Natural killer cell (primary cell): ENCODE data around the gene CCND2. TPM values are rescaled to one million over a fixed set of nuclear protein-coding genes. Genes with fewer than 3 reads are reported as not detected.

ENCODE experiments used
- ATAC-seq, 3 donors: fragments of 150-1000 bp in 2 of 3; fragments of 200-7000 bp in 1 of 3; cut with Tn5 transposase; 1 replicate in 1 of 3; 2 replicates in 2 of 3; pipeline ENCODE4 v1.10.0; 2021; ENCODE audit warnings: mild to moderate bottlenecking in 2 of 3, moderate library complexity in 2 of 3
- DNase-seq, 2 donors: peaks; one replicate each; pipeline versions ENCODE4 v3.0.0 to v3.0.0-alpha.2; 2013 to 2021; ENCODE audit warnings: mixed read lengths in 1 of 2
- H3K27ac ChIP-seq: one replicate; pipeline ENCODE4 v1.5.1; 2013; ENCODE audit warnings: mild to moderate bottlenecking, low read length
- H3K27me3 ChIP-seq: one replicate; pipeline ENCODE4 v1.6.1; 2013; ENCODE audit warnings: low read length; ENCODE audit not compliant: control insufficient read depth, insufficient read depth
- H3K36me3 ChIP-seq: one replicate; pipeline ENCODE4 v1.6.1; 2013; ENCODE audit warnings: low read length; ENCODE audit not compliant: control insufficient read depth, insufficient read depth
- H3K4me1 ChIP-seq: one replicate; pipeline ENCODE4 v1.6.1; 2013; ENCODE audit warnings: low read length; ENCODE audit not compliant: control insufficient read depth, insufficient read depth
- H3K4me3 ChIP-seq: one replicate; pipeline ENCODE4 v1.5.1; 2013; ENCODE audit warnings: low read length
- H3K9me3 ChIP-seq: one replicate; pipeline ENCODE4 v1.6.1; 2013; ENCODE audit warnings: low read length; ENCODE audit not compliant: control insufficient read depth, insufficient read depth
- H3K27ac Mint-ChIP-seq, 2 donors: one replicate each; pipeline ENCODE4 v1.8.0; 2022; ENCODE audit warnings: mild to moderate bottlenecking in 2 of 2, mixed read lengths in 2 of 2, moderate library complexity in 1 of 2
- H3K27me3 Mint-ChIP-seq, 2 donors: one replicate each; pipeline ENCODE4 v1.8.0; 2022; ENCODE audit warnings: low read depth in 2 of 2, mixed read lengths in 2 of 2
- H3K36me3 Mint-ChIP-seq: one replicate; pipeline ENCODE4 v1.8.0; 2022; ENCODE audit warnings: mixed read lengths
- H3K4me1 Mint-ChIP-seq, 2 donors: one replicate each; pipeline ENCODE4 v1.8.0; 2022; ENCODE audit warnings: mixed read lengths in 2 of 2
- H3K4me3 Mint-ChIP-seq: one replicate; pipeline ENCODE4 v1.8.0; 2022; ENCODE audit warnings: mild to moderate bottlenecking, moderate library complexity, mixed read lengths
- H3K9me3 Mint-ChIP-seq, 2 donors: one replicate each; pipeline ENCODE4 v1.8.0; 2022; ENCODE audit warnings: mixed read lengths in 2 of 2
- WGBS: methylation state at CpG from one replicate; pipeline ENCODE4 v1.1.7; 2013; ENCODE audit warnings: missing lambda C conversion rate; ENCODE audit not compliant: insufficient coverage; 5-methylcytosine and 5-hydroxymethylcytosine counted together
- intact Hi-C: fragments of 100-400 bp; cut with micrococcal nuclease; formaldehyde crosslinking; loops from one replicate; pipeline ENCODE4 v1.14.2; 2022
- total RNA-seq, 4 donors: library from RNA; stranded (reverse); fragments of 120-200 nt in 1 of 4; gene quantifications; one replicate each; pipeline versions ENCODE4 v1.2.3 to v1.2.4, GENCODE V29; 2013 to 2022
- TF ChIP-seq, protein P1 (sequence below): fragments of 200-600 bp; IDR thresholded peaks from one replicate; pipeline ENCODE4 v1.8.0; 2022; ENCODE audit warnings: antibody characterized with exemption

Gene CCND2
- total RNA-seq, 3 donors from 2014 or later (not counting 1 experiment from before 2014, with no cell fraction given) = 164 to 247 (median 228) TPM

DNA sequence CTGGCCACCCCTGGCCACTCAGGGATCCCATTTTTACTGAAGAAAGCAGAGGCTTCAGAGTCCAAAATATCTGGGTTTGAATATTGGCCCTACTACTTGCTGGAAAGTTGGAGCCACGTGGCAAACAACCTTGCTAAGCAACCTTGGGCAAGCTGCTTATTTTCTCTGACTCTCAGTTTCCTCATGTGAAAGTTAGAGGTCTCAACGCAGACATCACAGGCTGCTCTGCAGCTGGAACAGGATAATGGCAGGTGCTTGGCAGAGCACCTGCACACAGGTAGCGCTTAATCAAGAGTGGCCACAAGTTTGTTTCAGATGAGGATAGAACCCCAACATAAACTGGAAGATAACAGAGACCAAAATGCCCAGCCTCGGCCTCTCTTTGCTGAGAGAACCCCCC lies 28.1 kb upstream of the CCND2 start:
- no peak overlapping the region for H3K4me3 Mint-ChIP-seq
- Histone ChIP-seq H3K9me3 (no peaks in the 10 kb centered on the region), H3K27ac (no peak overlapping the region), H3K4me3 (no peak overlapping the region), H3K4me1 (peaks cover 17% of the 10 kb centered on the region), H3K36me3 (no peaks in the 10 kb centered on the region), H3K27me3 (no peaks in the 10 kb centered on the region)
- no peaks in the 10 kb centered on the region for H3K36me3 Mint-ChIP-seq
- DNase-seq (no peak), ATAC-seq (no peak)
- TF ChIP-seq, protein P1, sequence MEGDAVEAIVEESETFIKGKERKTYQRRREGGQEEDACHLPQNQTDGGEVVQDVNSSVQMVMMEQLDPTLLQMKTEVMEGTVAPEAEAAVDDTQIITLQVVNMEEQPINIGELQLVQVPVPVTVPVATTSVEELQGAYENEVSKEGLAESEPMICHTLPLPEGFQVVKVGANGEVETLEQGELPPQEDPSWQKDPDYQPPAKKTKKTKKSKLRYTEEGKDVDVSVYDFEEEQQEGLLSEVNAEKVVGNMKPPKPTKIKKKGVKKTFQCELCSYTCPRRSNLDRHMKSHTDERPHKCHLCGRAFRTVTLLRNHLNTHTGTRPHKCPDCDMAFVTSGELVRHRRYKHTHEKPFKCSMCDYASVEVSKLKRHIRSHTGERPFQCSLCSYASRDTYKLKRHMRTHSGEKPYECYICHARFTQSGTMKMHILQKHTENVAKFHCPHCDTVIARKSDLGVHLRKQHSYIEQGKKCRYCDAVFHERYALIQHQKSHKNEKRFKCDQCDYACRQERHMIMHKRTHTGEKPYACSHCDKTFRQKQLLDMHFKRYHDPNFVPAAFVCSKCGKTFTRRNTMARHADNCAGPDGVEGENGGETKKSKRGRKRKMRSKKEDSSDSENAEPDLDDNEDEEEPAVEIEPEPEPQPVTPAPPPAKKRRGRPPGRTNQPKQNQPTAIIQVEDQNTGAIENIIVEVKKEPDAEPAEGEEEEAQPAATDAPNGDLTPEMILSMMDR = no peak
- H3K27me3 Mint-ChIP-seq = peaks cover 32 to 36% of the 10 kb centered on the region in 2 donors
- peaks cover 12 to 18% of the 10 kb centered on the region in 2 donors for H3K4me1 Mint-ChIP-seq
- no peaks in the 10 kb centered on the region for H3K9me3 Mint-ChIP-seq
- peak overlapping the region in 1 of 2 donors; percentile 44 for H3K27ac Mint-ChIP-seq
- intact Hi-C loops = no loop called here
- 85% methylated on average over 4 of the region's 4 CpGs for WGBS

DNA sequence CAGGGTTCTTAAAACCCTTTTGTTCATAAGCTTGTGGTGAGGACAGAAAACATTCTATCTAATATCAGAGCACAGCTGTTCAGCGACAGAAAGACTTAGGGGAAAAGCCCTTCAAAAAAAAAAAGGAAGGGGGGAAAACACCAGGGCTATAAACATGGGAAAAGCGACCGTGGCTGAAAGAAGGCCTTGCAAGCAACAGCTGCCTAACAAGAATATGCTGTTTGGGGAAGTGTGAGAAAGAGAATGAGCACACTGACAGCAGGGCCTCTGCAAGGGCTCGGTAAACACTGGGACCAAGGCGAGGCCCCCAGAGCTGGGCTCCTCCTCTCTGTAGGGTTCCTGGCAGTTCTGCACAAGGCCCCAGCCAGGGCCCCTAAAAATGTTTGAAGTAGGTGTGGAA lies 27.4 kb upstream of the CCND2 start:
- Histone ChIP-seq H3K9me3 (no peaks in the 10 kb centered on the region), H3K36me3 (no peaks in the 10 kb centered on the region), H3K27ac (no peak overlapping the region), H3K27me3 (no peaks in the 10 kb centered on the region), H3K4me3 (no peak overlapping the region), H3K4me1 (peaks cover 12% of the 10 kb centered on the region)
- intact Hi-C loops = no loop called here
- H3K36me3 Mint-ChIP-seq = no peaks in the 10 kb centered on the region
- ATAC-seq (no peak), DNase-seq (no peak)
- peaks cover 29 to 34% of the 10 kb centered on the region in 2 donors for H3K27me3 Mint-ChIP-seq
- 33% methylated on average over 5 of the region's 5 CpGs for WGBS
- TF ChIP-seq, protein P1 = no peak
- no peak overlapping the region for H3K4me3 Mint-ChIP-seq
- H3K9me3 Mint-ChIP-seq = no peaks in the 10 kb centered on the region
- H3K4me1 Mint-ChIP-seq = peaks cover 12 to 16% of the 10 kb centered on the region in 2 donors
- H3K27ac Mint-ChIP-seq = no peak overlapping the region

- Histone ChIP-seq H3K36me3 (no peaks in the 10 kb centered on the region), H3K27ac (no peak overlapping the region), H3K9me3 (no peaks in the 10 kb centered on the region), H3K27me3 (no peaks in the 10 kb centered on the region), H3K4me1 (no peaks in the 10 kb centered on the region), H3K4me3 (no peak overlapping the region)
- WGBS = 45% methylated on average over 8 of the region's 8 CpGs
- Mint-ChIP-seq H3K4me3 (no peak overlapping the region), H3K9me3 (no peaks in the 10 kb centered on the region), H3K4me1 (peaks cover 0 to 5% of the 10 kb centered on the region in 2 donors), H3K27ac (no peak overlapping the region), H3K36me3 (no peaks in the 10 kb centered on the region), H3K27me3 (peaks cover 17% of the 10 kb centered on the region in 2 donors)
- TF ChIP-seq, protein P1 = no peak
- intact Hi-C loops = no loop called here
- DNase-seq = no peak
- no peak for ATAC-seq
These were observed 22.9 kb upstream of the CCND2 start for GRCh38 chr12:4250691-4251090.

DNA sequence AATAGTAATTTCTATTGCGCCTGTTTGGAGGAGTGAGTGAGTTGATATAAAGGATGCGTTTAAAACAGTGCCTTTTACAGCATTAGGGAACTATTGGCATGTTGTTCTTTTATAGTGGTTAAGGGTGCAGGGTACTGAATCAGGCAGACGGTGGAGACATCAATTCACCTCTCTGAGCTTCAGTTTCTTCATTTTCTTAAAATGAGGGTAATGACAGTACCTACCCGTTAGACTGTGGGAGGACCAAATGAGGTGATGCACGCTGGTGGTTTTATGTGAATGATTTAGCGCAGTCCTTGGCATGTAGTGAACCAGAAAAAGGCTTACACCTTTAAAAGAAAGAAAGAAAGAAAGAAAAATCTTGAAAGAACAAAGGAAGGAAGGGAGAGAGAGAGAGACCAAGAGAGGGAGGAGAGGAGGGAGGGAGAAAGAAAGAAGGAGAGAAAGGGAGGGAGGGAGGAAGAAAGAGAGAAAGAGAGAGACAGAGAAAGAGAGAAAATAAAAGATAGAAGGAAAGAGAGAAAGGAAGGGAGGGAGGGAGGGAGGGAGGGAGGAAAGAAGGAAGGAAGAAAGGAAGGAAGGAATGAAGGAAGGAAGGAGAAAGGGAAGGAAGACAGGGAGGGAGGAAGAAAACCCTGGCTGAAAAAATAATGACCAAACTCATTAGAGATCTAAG lies 22.2 kb upstream of the CCND2 start:
- WGBS = 39% methylated on average over 6 of the region's 6 CpGs
- no peak overlapping the region for H3K4me3 Mint-ChIP-seq
- peak in 1 of 2 donors; percentile 69 for DNase-seq

More for the DNA sequence above, 22.2 kb upstream of the CCND2 start:
- no peaks in the 10 kb centered on the region for H3K9me3 Mint-ChIP-seq
- intact Hi-C loops = no loop called here
- no peak overlapping the region for H3K27ac Mint-ChIP-seq
- H3K4me1 Mint-ChIP-seq = peaks cover 0 to 5% of the 10 kb centered on the region in 2 donors
- peak; percentile 44 to 82 (median 57) for ATAC-seq
- Histone ChIP-seq H3K4me3 (no peak overlapping the region), H3K9me3 (no peaks in the 10 kb centered on the region), H3K36me3 (no peaks in the 10 kb centered on the region), H3K4me1 (no peaks in the 10 kb centered on the region), H3K27ac (no peak overlapping the region), H3K27me3 (no peaks in the 10 kb centered on the region)
- TF ChIP-seq, protein P1 = no peak
- H3K27me3 Mint-ChIP-seq = peaks cover 17% of the 10 kb centered on the region in 2 donors
- H3K36me3 Mint-ChIP-seq = no peaks in the 10 kb centered on the region
